K562 (cell line): ENCODE results near the gene C4A. TPM values are rescaled to one million over a fixed set of nuclear protein-coding genes. Genes with fewer than 3 reads are reported as not detected.

Experiments used
- ELF4 ChIP-seq: fragments of 450-650 bp; formaldehyde crosslinking; IDR thresholded peaks from 2 replicates; pipeline ENCODE4 v1.4.0; 2022; ENCODE audit warnings: missing genetic modification characterization
- FOXJ2 ChIP-seq: fragments of 200-800 bp; sonication (Bioruptor generic); IDR thresholded peaks from 2 replicates; pipeline ENCODE4 v1.6.1; 2016; ENCODE audit warnings: missing genetic modification characterization, missing compliant biosample characterization
- HDAC2 ChIP-seq: fragments of 450-650 bp; IDR thresholded peaks from 2 replicates; pipeline ENCODE4 v1.6.1; 2016; ENCODE audit warnings: mild to moderate bottlenecking
- KDM1A ChIP-seq, 2 experiments: fragments of 450-650 bp; IDR thresholded peaks; 2 replicates each; pipeline ENCODE4 v1.6.1; 2016; ENCODE audit warnings: mild to moderate bottlenecking in 2 of 2
- NCOA4 ChIP-seq: fragments of 450-650 bp; IDR thresholded peaks from 2 replicates; pipeline ENCODE4 v1.6.1; 2018; ENCODE audit warnings: mild to moderate bottlenecking; ENCODE audit not compliant: partially characterized antibody
- NR2C1 ChIP-seq, 2 experiments: fragments of 450-650 bp; IDR thresholded peaks; 2 replicates each; pipeline ENCODE4 v1.6.1; 2017; ENCODE audit warnings: mild to moderate bottlenecking in 2 of 2, antibody characterized with exemption in 1 of 2, inconsistent platforms in 1 of 2, missing compliant biosample characterization in 1 of 2, missing genetic modification characterization in 1 of 2
- POLR3A ChIP-seq: IDR thresholded peaks from 2 replicates; pipeline ENCODE4 v1.6.1; 2011; ENCODE audit warnings: borderline replicate concordance, mild to moderate bottlenecking, moderate library complexity; ENCODE audit not compliant: insufficient read length, insufficient read depth; ENCODE audit errors: extremely low read depth
- polyA plus RNA-seq, 8 experiments: library from polyadenylated mRNA; depleted of rRNA in 4 of 8; stranded (reverse) in 5 of 8; unstranded in 3 of 8; fragments of >200 nt; fragmentation: Nextera tagmentation in 2 of 8; fragmentation: Illumina TruSeq in 1 of 8; extraction: Ambion mirVana in 2 of 8; extraction: Trizol in 1 of 8; gene quantifications; 2 replicates each; pipeline versions ENCODE4 v1.2.1 to v1.2.3, GENCODE V29; 2011 to 2014; ENCODE audit warnings: inconsistent platforms in 1 of 8, missing spikeins in 1 of 8
- total RNA-seq, 7 experiments: library from RNA; depleted of rRNA in 6 of 7; stranded (reverse); fragments of >200 nt in 6 of 7; fragmentation: Illumina TruSeq in 2 of 7; extraction: Trizol in 2 of 7; gene quantifications; 2 replicates each; pipeline versions ENCODE4 v1.2.1 to v1.2.3, GENCODE V29; 2011 to 2021; ENCODE audit warnings: low replicate concordance in 1 of 7
- TF ChIP-seq, protein P1 (sequence below): fragments of 200-600 bp; sonication (generic); IDR thresholded peaks from one replicate; pipeline ENCODE4 v1.6.1; 2012; ENCODE audit warnings: mild to moderate bottlenecking, low read depth, low read length, inconsistent platforms
- TF ChIP-seq, protein P2 (sequence below): sonication (generic); formaldehyde crosslinking; IDR thresholded peaks from 2 replicates; pipeline ENCODE4 v1.8.1; 2023; ENCODE audit warnings: mild to moderate bottlenecking, missing genetic modification reagents
- TF ChIP-seq, protein P3 (sequence below): sonication (generic); formaldehyde crosslinking; IDR thresholded peaks from 2 replicates; pipeline ENCODE4 v1.9.0; 2022; ENCODE audit warnings: mild to moderate bottlenecking, missing genetic modification reagents

Gene C4A
- total and polyA plus RNA-seq, 9 of the 15 experiments (the other 6 are each of a cell fraction or from before 2014, with no cell fraction given) = 0.27 to 7.6 (median 5.0) TPM

DNA sequence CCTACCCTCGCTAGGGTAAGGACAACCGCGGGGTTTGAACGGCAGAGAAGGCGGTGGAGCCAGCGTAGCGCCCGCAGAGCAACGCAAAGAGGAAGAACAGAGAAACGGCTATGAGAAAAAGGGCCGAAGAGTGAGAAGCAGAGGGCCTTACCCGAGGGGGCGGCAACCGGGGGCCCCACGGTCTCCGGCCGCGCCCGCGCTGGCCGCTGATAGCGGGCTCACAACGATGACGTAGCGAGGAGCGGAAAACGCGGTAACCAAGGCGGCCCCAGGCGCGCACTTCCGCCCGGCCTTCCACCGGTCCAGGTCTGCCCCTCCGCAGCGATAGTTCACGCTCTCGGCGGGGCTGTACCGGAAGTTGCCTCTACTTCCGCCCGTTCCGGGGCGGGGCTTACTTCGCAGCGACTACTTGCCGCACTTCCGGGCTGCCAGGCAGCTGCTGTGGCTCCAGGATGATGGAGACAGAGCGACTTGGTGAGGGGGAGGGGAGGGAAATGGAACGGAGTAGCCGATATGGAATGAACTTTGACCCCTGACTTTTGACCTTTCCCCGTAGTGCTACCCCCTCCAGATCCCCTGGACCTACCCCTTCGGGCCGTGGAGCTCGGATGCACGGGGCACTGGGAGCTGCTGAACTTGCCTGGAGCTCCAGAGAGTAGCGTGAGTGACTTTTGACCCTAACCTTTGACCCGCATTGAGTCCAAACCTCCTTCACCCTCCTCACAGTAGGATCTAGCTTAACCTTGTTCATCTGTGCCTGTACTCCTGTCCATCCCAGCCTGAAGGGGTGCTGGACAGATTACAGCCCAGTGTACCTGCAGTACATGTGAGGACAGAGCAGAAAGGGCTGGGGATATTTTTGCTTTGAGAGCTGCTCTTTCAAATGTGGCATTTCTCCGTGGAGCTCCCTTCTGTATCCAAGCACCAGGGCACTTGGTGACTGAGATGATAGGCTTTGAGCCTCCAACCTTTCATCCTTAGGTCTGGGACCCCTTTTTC lies 22.8 kb upstream of the C4A start, which contains the start of the genes NELFE and SKIC2 (continued):
- TF ChIP-seq, protein P1, sequence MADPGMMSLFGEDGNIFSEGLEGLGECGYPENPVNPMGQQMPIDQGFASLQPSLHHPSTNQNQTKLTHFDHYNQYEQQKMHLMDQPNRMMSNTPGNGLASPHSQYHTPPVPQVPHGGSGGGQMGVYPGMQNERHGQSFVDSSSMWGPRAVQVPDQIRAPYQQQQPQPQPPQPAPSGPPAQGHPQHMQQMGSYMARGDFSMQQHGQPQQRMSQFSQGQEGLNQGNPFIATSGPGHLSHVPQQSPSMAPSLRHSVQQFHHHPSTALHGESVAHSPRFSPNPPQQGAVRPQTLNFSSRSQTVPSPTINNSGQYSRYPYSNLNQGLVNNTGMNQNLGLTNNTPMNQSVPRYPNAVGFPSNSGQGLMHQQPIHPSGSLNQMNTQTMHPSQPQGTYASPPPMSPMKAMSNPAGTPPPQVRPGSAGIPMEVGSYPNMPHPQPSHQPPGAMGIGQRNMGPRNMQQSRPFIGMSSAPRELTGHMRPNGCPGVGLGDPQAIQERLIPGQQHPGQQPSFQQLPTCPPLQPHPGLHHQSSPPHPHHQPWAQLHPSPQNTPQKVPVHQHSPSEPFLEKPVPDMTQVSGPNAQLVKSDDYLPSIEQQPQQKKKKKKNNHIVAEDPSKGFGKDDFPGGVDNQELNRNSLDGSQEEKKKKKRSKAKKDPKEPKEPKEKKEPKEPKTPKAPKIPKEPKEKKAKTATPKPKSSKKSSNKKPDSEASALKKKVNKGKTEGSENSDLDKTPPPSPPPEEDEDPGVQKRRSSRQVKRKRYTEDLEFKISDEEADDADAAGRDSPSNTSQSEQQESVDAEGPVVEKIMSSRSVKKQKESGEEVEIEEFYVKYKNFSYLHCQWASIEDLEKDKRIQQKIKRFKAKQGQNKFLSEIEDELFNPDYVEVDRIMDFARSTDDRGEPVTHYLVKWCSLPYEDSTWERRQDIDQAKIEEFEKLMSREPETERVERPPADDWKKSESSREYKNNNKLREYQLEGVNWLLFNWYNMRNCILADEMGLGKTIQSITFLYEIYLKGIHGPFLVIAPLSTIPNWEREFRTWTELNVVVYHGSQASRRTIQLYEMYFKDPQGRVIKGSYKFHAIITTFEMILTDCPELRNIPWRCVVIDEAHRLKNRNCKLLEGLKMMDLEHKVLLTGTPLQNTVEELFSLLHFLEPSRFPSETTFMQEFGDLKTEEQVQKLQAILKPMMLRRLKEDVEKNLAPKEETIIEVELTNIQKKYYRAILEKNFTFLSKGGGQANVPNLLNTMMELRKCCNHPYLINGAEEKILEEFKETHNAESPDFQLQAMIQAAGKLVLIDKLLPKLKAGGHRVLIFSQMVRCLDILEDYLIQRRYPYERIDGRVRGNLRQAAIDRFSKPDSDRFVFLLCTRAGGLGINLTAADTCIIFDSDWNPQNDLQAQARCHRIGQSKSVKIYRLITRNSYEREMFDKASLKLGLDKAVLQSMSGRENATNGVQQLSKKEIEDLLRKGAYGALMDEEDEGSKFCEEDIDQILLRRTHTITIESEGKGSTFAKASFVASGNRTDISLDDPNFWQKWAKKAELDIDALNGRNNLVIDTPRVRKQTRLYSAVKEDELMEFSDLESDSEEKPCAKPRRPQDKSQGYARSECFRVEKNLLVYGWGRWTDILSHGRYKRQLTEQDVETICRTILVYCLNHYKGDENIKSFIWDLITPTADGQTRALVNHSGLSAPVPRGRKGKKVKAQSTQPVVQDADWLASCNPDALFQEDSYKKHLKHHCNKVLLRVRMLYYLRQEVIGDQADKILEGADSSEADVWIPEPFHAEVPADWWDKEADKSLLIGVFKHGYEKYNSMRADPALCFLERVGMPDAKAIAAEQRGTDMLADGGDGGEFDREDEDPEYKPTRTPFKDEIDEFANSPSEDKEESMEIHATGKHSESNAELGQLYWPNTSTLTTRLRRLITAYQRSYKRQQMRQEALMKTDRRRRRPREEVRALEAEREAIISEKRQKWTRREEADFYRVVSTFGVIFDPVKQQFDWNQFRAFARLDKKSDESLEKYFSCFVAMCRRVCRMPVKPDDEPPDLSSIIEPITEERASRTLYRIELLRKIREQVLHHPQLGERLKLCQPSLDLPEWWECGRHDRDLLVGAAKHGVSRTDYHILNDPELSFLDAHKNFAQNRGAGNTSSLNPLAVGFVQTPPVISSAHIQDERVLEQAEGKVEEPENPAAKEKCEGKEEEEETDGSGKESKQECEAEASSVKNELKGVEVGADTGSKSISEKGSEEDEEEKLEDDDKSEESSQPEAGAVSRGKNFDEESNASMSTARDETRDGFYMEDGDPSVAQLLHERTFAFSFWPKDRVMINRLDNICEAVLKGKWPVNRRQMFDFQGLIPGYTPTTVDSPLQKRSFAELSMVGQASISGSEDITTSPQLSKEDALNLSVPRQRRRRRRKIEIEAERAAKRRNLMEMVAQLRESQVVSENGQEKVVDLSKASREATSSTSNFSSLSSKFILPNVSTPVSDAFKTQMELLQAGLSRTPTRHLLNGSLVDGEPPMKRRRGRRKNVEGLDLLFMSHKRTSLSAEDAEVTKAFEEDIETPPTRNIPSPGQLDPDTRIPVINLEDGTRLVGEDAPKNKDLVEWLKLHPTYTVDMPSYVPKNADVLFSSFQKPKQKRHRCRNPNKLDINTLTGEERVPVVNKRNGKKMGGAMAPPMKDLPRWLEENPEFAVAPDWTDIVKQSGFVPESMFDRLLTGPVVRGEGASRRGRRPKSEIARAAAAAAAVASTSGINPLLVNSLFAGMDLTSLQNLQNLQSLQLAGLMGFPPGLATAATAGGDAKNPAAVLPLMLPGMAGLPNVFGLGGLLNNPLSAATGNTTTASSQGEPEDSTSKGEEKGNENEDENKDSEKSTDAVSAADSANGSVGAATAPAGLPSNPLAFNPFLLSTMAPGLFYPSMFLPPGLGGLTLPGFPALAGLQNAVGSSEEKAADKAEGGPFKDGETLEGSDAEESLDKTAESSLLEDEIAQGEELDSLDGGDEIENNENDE = no peak
- TF ChIP-seq KDM1A (IDR thresholded peaks at IDR 0.05) (peak; percentile 59 to 80; a peak in 3 of 4 replicates), POLR3A (no peak), NCOA4 (no peak), ELF4 (CRISPR knock-in tag) (peak; percentile 96), HDAC2 (peak; percentile 71; the same call in 1 of the 2 replicates), FOXJ2 (0 out of 2 replicates have a peak, but pooled peaks have one; percentile 69), NR2C1 (IDR thresholded peaks at IDR 0.05) (peak; percentile 100), NR2C1 (tag; IDR thresholded peaks at IDR 0.05) (peak; percentile 100)
- TF ChIP-seq, protein P2, sequence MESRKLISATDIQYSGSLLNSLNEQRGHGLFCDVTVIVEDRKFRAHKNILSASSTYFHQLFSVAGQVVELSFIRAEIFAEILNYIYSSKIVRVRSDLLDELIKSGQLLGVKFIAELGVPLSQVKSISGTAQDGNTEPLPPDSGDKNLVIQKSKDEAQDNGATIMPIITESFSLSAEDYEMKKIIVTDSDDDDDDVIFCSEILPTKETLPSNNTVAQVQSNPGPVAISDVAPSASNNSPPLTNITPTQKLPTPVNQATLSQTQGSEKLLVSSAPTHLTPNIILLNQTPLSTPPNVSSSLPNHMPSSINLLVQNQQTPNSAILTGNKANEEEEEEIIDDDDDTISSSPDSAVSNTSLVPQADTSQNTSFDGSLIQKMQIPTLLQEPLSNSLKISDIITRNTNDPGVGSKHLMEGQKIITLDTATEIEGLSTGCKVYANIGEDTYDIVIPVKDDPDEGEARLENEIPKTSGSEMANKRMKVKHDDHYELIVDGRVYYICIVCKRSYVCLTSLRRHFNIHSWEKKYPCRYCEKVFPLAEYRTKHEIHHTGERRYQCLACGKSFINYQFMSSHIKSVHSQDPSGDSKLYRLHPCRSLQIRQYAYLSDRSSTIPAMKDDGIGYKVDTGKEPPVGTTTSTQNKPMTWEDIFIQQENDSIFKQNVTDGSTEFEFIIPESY (CRISPR knock-in tag) = peak; percentile 26; the same call in 1 of the 2 replicates
- TF ChIP-seq, protein P3, sequence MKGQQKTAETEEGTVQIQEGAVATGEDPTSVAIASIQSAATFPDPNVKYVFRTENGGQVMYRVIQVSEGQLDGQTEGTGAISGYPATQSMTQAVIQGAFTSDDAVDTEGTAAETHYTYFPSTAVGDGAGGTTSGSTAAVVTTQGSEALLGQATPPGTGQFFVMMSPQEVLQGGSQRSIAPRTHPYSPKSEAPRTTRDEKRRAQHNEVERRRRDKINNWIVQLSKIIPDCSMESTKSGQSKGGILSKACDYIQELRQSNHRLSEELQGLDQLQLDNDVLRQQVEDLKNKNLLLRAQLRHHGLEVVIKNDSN (CRISPR knock-in tag) = no peak
